ENCODE measurements around the gene TMEM204.

DNA sequence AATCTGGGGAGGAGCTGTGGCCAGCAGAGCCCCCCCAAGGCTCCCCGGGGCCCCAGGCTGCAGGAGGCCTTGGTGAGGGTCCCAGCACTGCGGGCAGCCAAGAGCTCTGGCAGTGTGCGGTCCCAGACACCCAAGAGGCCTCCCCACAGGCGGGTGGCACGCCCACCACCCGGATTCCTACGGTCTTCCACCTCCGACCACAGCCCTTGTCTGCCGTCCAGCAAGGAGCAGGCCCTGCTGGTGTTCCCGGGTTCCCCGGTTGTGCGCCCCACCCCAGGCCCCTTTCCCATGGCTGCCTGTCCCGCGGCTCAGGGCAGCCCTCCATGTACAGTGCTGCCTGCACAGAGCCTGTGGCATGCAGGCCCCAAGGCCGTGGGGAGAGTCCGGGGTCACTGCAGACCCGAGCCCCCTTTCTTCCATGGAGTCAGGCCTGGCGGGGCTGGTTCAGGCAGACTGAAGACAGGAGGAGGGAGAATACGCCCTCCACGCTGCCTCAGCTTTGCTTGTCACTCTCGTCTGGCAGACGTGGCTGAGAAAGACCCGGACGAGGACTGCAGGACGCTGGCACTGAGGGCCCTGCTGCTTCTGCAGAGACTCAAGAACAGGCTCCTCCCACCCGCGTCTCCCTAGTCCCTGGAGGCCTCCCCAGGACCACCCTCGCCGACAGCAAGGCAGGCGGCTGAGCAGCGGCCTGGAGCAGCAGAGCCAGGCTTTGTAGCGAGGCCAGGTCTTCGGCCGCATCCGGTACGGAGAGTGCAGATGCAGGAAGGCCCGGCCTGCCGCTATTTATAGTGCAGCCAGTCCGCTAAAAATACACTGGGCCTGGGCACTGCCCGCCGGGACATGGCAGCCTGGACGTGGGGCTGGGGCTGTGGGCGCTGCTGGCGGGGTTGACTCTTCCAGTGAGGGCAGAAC lies 23.9 kb upstream of the TMEM204 start:
- TF ChIP-seq, protein P1, sequence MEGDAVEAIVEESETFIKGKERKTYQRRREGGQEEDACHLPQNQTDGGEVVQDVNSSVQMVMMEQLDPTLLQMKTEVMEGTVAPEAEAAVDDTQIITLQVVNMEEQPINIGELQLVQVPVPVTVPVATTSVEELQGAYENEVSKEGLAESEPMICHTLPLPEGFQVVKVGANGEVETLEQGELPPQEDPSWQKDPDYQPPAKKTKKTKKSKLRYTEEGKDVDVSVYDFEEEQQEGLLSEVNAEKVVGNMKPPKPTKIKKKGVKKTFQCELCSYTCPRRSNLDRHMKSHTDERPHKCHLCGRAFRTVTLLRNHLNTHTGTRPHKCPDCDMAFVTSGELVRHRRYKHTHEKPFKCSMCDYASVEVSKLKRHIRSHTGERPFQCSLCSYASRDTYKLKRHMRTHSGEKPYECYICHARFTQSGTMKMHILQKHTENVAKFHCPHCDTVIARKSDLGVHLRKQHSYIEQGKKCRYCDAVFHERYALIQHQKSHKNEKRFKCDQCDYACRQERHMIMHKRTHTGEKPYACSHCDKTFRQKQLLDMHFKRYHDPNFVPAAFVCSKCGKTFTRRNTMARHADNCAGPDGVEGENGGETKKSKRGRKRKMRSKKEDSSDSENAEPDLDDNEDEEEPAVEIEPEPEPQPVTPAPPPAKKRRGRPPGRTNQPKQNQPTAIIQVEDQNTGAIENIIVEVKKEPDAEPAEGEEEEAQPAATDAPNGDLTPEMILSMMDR (IDR thresholded peaks at IDR 0.05) = no peak
- TF ChIP-seq POLR2A (IDR thresholded peaks at IDR 0.05) = peak in 1 of 2 donors; percentile 17

Data from thyroid gland (tissue), 4 donors.